SK-N-SH (cell line): ENCODE results near the gene MAPT. TPM values are rescaled to one million over a fixed set of nuclear protein-coding genes. Genes with fewer than 3 reads are reported as not detected.

Experiments used
- CTCF ChIA-PET: fragments of 300-600, 350-600 bp; formaldehyde crosslinking; extraction: SDS; loops from one replicate; lab custom pipeline; 2021; lab: Yijun Ruan, JAX
- POLR2A ChIA-PET: fragments of 350-600 bp; sonication (Branson Sonifier 250); formaldehyde crosslinking; extraction: SDS; loops from one replicate; lab custom pipeline; 2020; ENCODE audit warnings: antibody characterized with exemption, inconsistent platforms; lab: Yijun Ruan, JAX
- DNase-seq: peaks from one replicate; pipeline ENCODE4 v3.0.0; 2012
- H2AFZ ChIP-seq: fragments of 200-600 bp; sonication (generic); 2 replicates; pipeline ENCODE4 v1.8.1; 2016; ENCODE audit warnings: antibody characterized with exemption, mild to moderate bottlenecking, low read depth
- H3F3A ChIP-seq: fragments of 200-600 bp; sonication (generic); replicated peaks from 2 replicates; pipeline ENCODE3; 2016; ENCODE audit warnings: antibody characterized with exemption, mild to moderate bottlenecking; ENCODE audit not compliant: insufficient read depth
- H3K27ac ChIP-seq, 2 experiments: fragments of 200-500 bp in 1 of 2; fragments of 200-600 bp in 1 of 2; sonication (Bioruptor generic) in 1 of 2; sonication (generic), shearing (Covaris generic) in 1 of 2; 2 replicates each; pipeline versions ENCODE4 v1.5.1 to v1.6.1; 2014 to 2016; ENCODE audit warnings: low read depth in 2 of 2, inconsistent platforms in 1 of 2, low read length in 1 of 2, mild to moderate bottlenecking in 1 of 2, mixed read lengths in 1 of 2
- H3K27me3 ChIP-seq: fragments of 200-600 bp; sonication (generic), shearing (Covaris generic); 2 replicates; pipeline ENCODE4 v1.6.1; 2016; ENCODE audit warnings: mixed run types; ENCODE audit not compliant: insufficient read depth
- H3K36me3 ChIP-seq, 2 experiments: fragments of 200-500 bp in 1 of 2; fragments of 200-600 bp in 1 of 2; sonication (Bioruptor generic) in 1 of 2; sonication (generic) in 1 of 2; replicated peaks in 1 of 2; 2 replicates each; pipeline versions ENCODE3 to v1.5.1; 2014 to 2016; ENCODE audit warnings: low read length in 1 of 2, mild to moderate bottlenecking in 1 of 2; ENCODE audit not compliant: insufficient read depth in 2 of 2, control insufficient read depth in 1 of 2
- H3K4me1 ChIP-seq, 2 experiments: fragments of 200-500 bp in 1 of 2; fragments of 200-600 bp in 1 of 2; sonication (Bioruptor generic) in 1 of 2; sonication (generic), shearing (Covaris generic) in 1 of 2; 2 replicates each; pipeline versions ENCODE4 v1.5.1 to v1.6.1; 2014 to 2016; ENCODE audit warnings: low read depth in 1 of 2, low read length in 1 of 2, mixed run types in 1 of 2; ENCODE audit not compliant: insufficient read depth in 2 of 2, control insufficient read depth in 1 of 2
- H3K4me2 ChIP-seq: fragments of 200-600 bp; sonication (generic), shearing (Covaris generic); 2 replicates; pipeline ENCODE4 v1.6.1; 2017; ENCODE audit warnings: mixed run types
- H3K4me3 ChIP-seq, 2 experiments: fragments of 200-500 bp in 1 of 2; fragments of 200-600 bp in 1 of 2; sonication (Bioruptor generic) in 1 of 2; sonication (generic), shearing (Covaris generic) in 1 of 2; 2 replicates each; pipeline versions ENCODE4 v1.5.1 to v1.8.1; 2014 to 2016; ENCODE audit warnings: low read depth in 2 of 2, inconsistent platforms in 1 of 2, low read length in 1 of 2, mild to moderate bottlenecking in 1 of 2, mixed read lengths in 1 of 2, moderate library complexity in 1 of 2
- H3K79me2 ChIP-seq: fragments of 200-600 bp; sonication (generic); 2 replicates; pipeline ENCODE4 v1.8.1; 2017; ENCODE audit warnings: mild to moderate bottlenecking; ENCODE audit not compliant: insufficient read depth
- H3K9ac ChIP-seq: fragments of 200-600 bp; sonication (generic); 2 replicates; pipeline ENCODE4 v1.6.1; 2017; ENCODE audit warnings: mixed run types
- H3K9me2 ChIP-seq: fragments of 200-600 bp; sonication (generic); 2 replicates; pipeline ENCODE4 v1.6.1; 2017; ENCODE audit warnings: mixed run types
- H3K9me3 ChIP-seq: fragments of 200-600 bp; sonication (generic); 2 replicates; pipeline ENCODE4 v1.6.1; 2017; ENCODE audit warnings: mixed run types, mild to moderate bottlenecking, moderate library complexity
- H4K20me1 ChIP-seq: fragments of 200-600 bp; sonication (generic); 2 replicates; pipeline ENCODE4 v1.6.1; 2017; ENCODE audit warnings: mild to moderate bottlenecking, mixed run types; ENCODE audit not compliant: insufficient read depth
- FOXM1 ChIP-seq: IDR thresholded peaks from 2 replicates; pipeline ENCODE4 v1.4.0; 2012; ENCODE audit warnings: low read depth, mild to moderate bottlenecking
- MEF2A ChIP-seq: IDR thresholded peaks from 2 replicates; pipeline ENCODE4 v1.4.0; 2012; ENCODE audit warnings: low read depth, borderline replicate concordance
- MXI1 ChIP-seq: IDR thresholded peaks from 2 replicates; pipeline ENCODE4 v1.6.1; 2012; ENCODE audit warnings: mild to moderate bottlenecking, low read depth, low read length, improper control_type of control experiment
- POLR2AphosphoS5 ChIP-seq: IDR thresholded peaks from 2 replicates; pipeline ENCODE4 v1.6.1; 2012; ENCODE audit warnings: low read depth, low read length
- SIN3A ChIP-seq: IDR thresholded peaks from 2 replicates; pipeline ENCODE4 v1.6.1; 2012; ENCODE audit warnings: low read depth, mild to moderate bottlenecking, low read length, moderate library complexity, borderline replicate concordance
- SMC3 ChIP-seq: IDR thresholded peaks from 2 replicates; pipeline ENCODE4 v1.6.1; 2012; ENCODE audit warnings: low read depth, low read length, improper control_type of control experiment
- TAF1 ChIP-seq: IDR thresholded peaks from 2 replicates; pipeline ENCODE4 v1.6.1; 2012; ENCODE audit warnings: low read depth, mild to moderate bottlenecking, low read length, moderate library complexity, borderline replicate concordance
- TEAD4 ChIP-seq: IDR thresholded peaks from 2 replicates; pipeline ENCODE4 v1.4.0; 2012; ENCODE audit warnings: mild to moderate bottlenecking, borderline replicate concordance; ENCODE audit not compliant: insufficient read depth
- WGBS: methylation state at CpG from one replicate; pipeline ENCODE4 v1.1.6; 2017; ENCODE audit warnings: low lambda C conversion rate; 5-methylcytosine and 5-hydroxymethylcytosine counted together
- polyA plus RNA-seq, 3 experiments: library from polyadenylated mRNA; depleted of rRNA; stranded (reverse); fragments of >200 nt; gene quantifications; 2 replicates each; pipeline ENCODE4 v1.2.3, GENCODE V29; 2012
- TF ChIP-seq, protein P1 (sequence below): fragments of 150-350 bp; IDR thresholded peaks from 2 replicates; pipeline ENCODE4 v1.6.1; 2016; ENCODE audit warnings: mild to moderate bottlenecking, low read depth, low read length
- TF ChIP-seq, protein P2 (sequence below): IDR thresholded peaks from 2 replicates; pipeline ENCODE4 v1.6.1; 2012; ENCODE audit warnings: mild to moderate bottlenecking, low read depth, low read length, moderate library complexity
- TF ChIP-seq, protein P3 (sequence below): fragments of 200-600 bp; sonication (generic); IDR thresholded peaks from 2 replicates; pipeline ENCODE4 v1.6.1; 2017; ENCODE audit warnings: antibody characterized with exemption, mild to moderate bottlenecking, moderate library complexity
- TF ChIP-seq, protein P4 (sequence below): IDR thresholded peaks from 2 replicates; pipeline ENCODE4; 2012

Gene MAPT
- polyA plus RNA-seq, 1 of the 3 experiments (the other 2 are of a cell fraction) = 0.74 TPM

DNA sequence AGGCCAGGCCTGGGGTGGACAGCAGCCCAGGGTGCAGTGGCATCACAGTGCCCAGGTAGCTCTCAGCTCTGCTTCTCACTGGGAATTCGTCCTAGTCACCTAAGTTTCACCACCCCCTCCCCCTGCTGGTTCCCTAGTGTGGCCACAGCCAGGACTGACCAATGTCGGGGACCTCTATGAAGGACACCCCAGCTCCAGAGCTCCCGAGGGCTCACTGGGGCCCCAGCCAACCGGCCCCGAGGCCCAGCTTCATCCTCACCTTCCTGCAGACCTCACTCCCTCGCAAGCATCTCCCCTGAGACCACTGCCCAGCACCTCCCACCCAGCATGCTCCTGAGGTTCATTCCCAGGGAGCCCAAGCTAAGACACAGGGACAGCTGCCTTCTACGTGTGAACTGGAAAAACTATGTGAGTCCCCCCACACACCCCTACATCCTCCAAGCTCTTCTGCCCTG lies 44.8 kb upstream of the MAPT start (continued):
- TF ChIP-seq TEAD4 (no peak), MEF2A (no peak)
- TF ChIP-seq, protein P1, sequence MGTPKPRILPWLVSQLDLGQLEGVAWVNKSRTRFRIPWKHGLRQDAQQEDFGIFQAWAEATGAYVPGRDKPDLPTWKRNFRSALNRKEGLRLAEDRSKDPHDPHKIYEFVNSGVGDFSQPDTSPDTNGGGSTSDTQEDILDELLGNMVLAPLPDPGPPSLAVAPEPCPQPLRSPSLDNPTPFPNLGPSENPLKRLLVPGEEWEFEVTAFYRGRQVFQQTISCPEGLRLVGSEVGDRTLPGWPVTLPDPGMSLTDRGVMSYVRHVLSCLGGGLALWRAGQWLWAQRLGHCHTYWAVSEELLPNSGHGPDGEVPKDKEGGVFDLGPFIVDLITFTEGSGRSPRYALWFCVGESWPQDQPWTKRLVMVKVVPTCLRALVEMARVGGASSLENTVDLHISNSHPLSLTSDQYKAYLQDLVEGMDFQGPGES = no peak
- TF ChIP-seq, all 33 proteins: peak for 0

DNA sequence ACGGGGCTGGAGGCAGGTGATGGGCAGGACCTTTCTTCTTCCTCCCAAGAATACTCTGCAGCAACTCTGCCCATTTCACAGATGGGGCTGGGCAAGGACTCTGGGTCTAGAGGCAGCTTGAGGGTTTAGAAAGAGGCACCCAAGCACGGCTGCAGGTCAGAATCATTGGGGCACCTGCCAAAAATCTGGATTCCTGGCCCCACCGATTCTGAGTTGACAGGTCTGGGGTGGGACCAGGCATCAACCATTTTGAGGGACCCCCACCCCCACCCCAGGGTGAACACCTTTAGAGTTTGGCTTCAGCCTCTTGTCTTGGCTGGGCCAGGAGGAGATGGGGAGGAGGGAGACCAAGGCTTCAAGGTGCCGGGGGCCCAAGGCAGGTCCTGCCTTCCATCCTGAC lies 44.3 kb upstream of the MAPT start:
- TF ChIP-seq SIN3A (no peak), POLR2AphosphoS5 (no peak), MXI1 (no peak), FOXM1 (no peak), TAF1 (no peak), SMC3 (no peak)
- TF ChIP-seq, protein P2, sequence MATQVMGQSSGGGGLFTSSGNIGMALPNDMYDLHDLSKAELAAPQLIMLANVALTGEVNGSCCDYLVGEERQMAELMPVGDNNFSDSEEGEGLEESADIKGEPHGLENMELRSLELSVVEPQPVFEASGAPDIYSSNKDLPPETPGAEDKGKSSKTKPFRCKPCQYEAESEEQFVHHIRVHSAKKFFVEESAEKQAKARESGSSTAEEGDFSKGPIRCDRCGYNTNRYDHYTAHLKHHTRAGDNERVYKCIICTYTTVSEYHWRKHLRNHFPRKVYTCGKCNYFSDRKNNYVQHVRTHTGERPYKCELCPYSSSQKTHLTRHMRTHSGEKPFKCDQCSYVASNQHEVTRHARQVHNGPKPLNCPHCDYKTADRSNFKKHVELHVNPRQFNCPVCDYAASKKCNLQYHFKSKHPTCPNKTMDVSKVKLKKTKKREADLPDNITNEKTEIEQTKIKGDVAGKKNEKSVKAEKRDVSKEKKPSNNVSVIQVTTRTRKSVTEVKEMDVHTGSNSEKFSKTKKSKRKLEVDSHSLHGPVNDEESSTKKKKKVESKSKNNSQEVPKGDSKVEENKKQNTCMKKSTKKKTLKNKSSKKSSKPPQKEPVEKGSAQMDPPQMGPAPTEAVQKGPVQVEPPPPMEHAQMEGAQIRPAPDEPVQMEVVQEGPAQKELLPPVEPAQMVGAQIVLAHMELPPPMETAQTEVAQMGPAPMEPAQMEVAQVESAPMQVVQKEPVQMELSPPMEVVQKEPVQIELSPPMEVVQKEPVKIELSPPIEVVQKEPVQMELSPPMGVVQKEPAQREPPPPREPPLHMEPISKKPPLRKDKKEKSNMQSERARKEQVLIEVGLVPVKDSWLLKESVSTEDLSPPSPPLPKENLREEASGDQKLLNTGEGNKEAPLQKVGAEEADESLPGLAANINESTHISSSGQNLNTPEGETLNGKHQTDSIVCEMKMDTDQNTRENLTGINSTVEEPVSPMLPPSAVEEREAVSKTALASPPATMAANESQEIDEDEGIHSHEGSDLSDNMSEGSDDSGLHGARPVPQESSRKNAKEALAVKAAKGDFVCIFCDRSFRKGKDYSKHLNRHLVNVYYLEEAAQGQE = no peak
- TF ChIP-seq, protein P3, sequence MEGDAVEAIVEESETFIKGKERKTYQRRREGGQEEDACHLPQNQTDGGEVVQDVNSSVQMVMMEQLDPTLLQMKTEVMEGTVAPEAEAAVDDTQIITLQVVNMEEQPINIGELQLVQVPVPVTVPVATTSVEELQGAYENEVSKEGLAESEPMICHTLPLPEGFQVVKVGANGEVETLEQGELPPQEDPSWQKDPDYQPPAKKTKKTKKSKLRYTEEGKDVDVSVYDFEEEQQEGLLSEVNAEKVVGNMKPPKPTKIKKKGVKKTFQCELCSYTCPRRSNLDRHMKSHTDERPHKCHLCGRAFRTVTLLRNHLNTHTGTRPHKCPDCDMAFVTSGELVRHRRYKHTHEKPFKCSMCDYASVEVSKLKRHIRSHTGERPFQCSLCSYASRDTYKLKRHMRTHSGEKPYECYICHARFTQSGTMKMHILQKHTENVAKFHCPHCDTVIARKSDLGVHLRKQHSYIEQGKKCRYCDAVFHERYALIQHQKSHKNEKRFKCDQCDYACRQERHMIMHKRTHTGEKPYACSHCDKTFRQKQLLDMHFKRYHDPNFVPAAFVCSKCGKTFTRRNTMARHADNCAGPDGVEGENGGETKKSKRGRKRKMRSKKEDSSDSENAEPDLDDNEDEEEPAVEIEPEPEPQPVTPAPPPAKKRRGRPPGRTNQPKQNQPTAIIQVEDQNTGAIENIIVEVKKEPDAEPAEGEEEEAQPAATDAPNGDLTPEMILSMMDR = no peak
- TF ChIP-seq, protein P4, sequence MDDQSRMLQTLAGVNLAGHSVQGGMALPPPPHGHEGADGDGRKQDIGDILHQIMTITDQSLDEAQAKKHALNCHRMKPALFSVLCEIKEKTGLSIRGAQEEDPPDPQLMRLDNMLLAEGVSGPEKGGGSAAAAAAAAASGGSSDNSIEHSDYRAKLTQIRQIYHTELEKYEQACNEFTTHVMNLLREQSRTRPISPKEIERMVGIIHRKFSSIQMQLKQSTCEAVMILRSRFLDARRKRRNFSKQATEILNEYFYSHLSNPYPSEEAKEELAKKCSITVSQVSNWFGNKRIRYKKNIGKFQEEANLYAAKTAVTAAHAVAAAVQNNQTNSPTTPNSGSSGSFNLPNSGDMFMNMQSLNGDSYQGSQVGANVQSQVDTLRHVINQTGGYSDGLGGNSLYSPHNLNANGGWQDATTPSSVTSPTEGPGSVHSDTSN = no peak
- WGBS = 47% methylated on average over 3 of the region's 4 CpGs
- H3K9me3 ChIP-seq = no peaks in the 10 kb centered on the region
- H3K4me2 ChIP-seq = no peak overlapping the region
- ChIA-PET POLR2A (interaction anchor here (0.6 kb wide), 1 partner anchor 212 kb away, joined by 4 read pairs; no protein-coding TSS in a partner anchor), CTCF (interaction anchor here (0.8 to 17.2 kb wide), 11 partner anchors 16 to 214 kb away, joined by 3 to 327 read pairs (median 8); partner anchors contain the start of gene CRHR1)
- H3K27ac ChIP-seq = no peak overlapping the region
- no peaks in the 10 kb centered on the region for H3F3A ChIP-seq
- no peak for DNase-seq
- H3K36me3 ChIP-seq = no peaks in the 10 kb centered on the region
- H3K27me3 ChIP-seq = peaks cover 12% of the 10 kb centered on the region
- no peaks in the 10 kb centered on the region for H3K9me2 ChIP-seq
- no peaks in the 10 kb centered on the region for H4K20me1 ChIP-seq
- H2AFZ ChIP-seq = no peak overlapping the region
- no peak overlapping the region for H3K4me3 ChIP-seq
- H3K9ac ChIP-seq = no peak overlapping the region
- H3K79me2 ChIP-seq = no peaks in the 10 kb centered on the region
- peaks cover 0 to 15% of the 10 kb centered on the region in 2 experiments; a peak in 1 of 4 replicates for H3K4me1 ChIP-seq
